Activated CD8-positive, alpha-beta T cell treated with anti-CD3 and anti-CD28 coated beads for 36 hours (primary cell): ENCODE measurements around the gene LYG2. TPM values are rescaled to one million over a fixed set of nuclear protein-coding genes. Genes with fewer than 3 reads are reported as not detected.
"Not testable (repeated sequence)": the region's sequence is repeated elsewhere in the genome, so short reads cannot be mapped to it uniquely, and the experiment has no call there.

Source experiments
- ATAC-seq: fragments of 200-7000 bp; cut with Tn5 transposase; one replicate; pipeline ENCODE4 v1.10.0; 2021; ENCODE audit warnings: mild to moderate bottlenecking, moderate library complexity
- CTCF ChIA-PET: fragments of 350-600 bp; sonication (Branson Sonifier 250); formaldehyde crosslinking; loops from one replicate; lab custom pipeline; 2021; ENCODE audit warnings: antibody characterized with exemption; lab: Charles Lee
- POLR2A ChIA-PET: fragments of 350-600 bp; sonication (Branson Sonifier 250); formaldehyde crosslinking; loops from one replicate; lab custom pipeline; 2021; ENCODE audit warnings: antibody characterized with exemption; lab: Charles Lee
- DNase-seq: peaks from one replicate; pipeline ENCODE4 v3.0.0-alpha.2; 2020
- H3K27ac Mint-ChIP-seq: one replicate; pipeline ENCODE4 v1.8.0; 2021; ENCODE audit warnings: mild to moderate bottlenecking, mixed read lengths
- H3K27me3 Mint-ChIP-seq: one replicate; pipeline ENCODE4 v1.8.0; 2021; ENCODE audit warnings: mixed read lengths
- H3K36me3 Mint-ChIP-seq: one replicate; pipeline ENCODE4 v1.8.0; 2021; ENCODE audit warnings: low read depth, mixed read lengths
- H3K4me1 Mint-ChIP-seq: one replicate; pipeline ENCODE4 v1.8.0; 2021; ENCODE audit warnings: low read depth, mixed read lengths
- H3K4me3 Mint-ChIP-seq: one replicate; pipeline ENCODE4 v1.8.0; 2021; ENCODE audit warnings: mild to moderate bottlenecking, moderate library complexity, mixed read lengths
- H3K9me3 Mint-ChIP-seq: one replicate; pipeline ENCODE4 v1.8.0; 2021; ENCODE audit warnings: mixed read lengths
- intact Hi-C: fragments of 100-400 bp; cut with micrococcal nuclease; formaldehyde crosslinking; loops from one replicate; pipeline ENCODE4 v1.10.0; 2022
- total RNA-seq, 2 experiments: library from RNA; stranded (reverse); gene quantifications; one replicate each; pipeline ENCODE4 v1.2.3, GENCODE V29; 2021
- TF ChIP-seq, protein P1 (sequence below): fragments of 200-600 bp; IDR thresholded peaks from one replicate; pipeline ENCODE4 v1.8.0; 2022; ENCODE audit warnings: antibody characterized with exemption, mild to moderate bottlenecking

Gene LYG2, protein sequence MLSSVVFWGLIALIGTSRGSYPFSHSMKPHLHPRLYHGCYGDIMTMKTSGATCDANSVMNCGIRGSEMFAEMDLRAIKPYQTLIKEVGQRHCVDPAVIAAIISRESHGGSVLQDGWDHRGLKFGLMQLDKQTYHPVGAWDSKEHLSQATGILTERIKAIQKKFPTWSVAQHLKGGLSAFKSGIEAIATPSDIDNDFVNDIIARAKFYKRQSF
- not detected for total RNA-seq

DNA sequence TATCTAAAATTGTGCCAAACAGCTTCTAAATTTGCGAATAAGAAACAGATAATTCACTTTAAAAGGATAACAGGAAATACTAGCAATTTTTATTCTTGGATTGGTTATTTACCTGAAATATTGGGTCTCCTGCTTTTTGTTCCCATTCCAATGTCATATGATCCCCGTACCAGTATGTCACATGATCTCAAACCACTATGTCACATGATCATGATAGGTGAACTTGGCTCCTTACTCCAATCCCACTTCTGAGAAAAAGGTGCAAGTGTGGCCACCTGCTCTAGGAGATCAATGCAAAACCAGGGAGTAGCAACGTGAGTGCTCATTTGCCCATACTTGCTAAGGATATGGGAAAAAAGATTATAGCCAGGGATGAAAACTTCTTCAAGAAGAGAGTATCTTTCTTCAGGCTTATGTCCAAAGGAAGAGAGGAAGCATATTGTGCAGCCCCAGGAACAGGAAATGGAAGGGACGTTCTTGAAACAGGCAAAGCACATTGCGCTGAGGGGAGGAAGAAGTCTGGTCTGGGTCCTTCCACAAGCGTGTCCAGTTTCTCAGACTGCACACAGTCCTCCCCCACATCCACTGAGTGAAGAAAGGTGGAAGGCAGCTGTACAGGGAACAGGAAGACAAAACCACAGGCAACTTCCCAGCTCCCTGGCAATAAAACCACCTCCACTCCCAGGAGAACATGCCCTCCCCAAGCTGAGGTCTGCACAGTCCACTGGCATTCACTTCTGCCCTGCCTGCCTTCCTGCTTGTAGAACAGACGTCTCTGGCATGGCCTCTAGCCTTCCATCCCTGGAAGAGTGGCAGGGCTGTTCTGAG, at the start of gene LYG2:
Gene LYG2, minus strand, starts transcription at position 176 of the 828 bp plus-strand sequence. CDS start 1,406 bp downstream, outside the sequence.
- no peaks in the 10 kb centered on the region for H3K36me3 Mint-ChIP-seq
- no peak within 1 kb of the TSS for H3K4me3 Mint-ChIP-seq
- ATAC-seq, result no peak
- H3K4me1 Mint-ChIP-seq, result no peaks in the 10 kb centered on the region
- H3K9me3 Mint-ChIP-seq, result no peaks in the 10 kb centered on the region
- ChIA-PET POLR2A (no interaction called here), CTCF (no interaction called here)
- intact Hi-C loops, result no loop called here
- TF ChIP-seq, protein P1, sequence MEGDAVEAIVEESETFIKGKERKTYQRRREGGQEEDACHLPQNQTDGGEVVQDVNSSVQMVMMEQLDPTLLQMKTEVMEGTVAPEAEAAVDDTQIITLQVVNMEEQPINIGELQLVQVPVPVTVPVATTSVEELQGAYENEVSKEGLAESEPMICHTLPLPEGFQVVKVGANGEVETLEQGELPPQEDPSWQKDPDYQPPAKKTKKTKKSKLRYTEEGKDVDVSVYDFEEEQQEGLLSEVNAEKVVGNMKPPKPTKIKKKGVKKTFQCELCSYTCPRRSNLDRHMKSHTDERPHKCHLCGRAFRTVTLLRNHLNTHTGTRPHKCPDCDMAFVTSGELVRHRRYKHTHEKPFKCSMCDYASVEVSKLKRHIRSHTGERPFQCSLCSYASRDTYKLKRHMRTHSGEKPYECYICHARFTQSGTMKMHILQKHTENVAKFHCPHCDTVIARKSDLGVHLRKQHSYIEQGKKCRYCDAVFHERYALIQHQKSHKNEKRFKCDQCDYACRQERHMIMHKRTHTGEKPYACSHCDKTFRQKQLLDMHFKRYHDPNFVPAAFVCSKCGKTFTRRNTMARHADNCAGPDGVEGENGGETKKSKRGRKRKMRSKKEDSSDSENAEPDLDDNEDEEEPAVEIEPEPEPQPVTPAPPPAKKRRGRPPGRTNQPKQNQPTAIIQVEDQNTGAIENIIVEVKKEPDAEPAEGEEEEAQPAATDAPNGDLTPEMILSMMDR, result no peak
- no peak for DNase-seq
- no peak within 1 kb of the TSS for H3K27ac Mint-ChIP-seq
- H3K27me3 Mint-ChIP-seq, result no peaks in the 10 kb centered on the region

DNA sequence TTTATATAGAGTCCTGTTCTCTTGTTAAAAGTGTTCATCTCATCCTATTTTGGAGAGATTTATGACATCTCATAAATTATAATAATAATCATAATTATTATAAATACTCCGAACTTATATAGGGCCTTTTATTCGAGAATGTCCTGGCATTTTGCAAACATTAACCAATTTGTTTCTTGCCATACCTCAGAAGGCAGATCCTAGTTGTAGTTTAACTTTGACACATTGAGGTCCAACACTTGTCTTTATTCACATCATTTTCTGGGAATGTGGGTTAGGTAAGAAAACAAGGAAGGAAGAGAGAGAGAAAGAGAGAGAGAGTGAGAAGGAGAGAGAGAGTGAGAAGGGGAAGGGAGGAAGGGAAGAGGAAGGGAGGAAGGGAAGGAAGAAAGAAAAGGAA, 45.6 kb upstream of the LYG2 start, which contains the start of gene LYG1:
Gene LYG1, minus strand, starts transcription at position 101 of the 400 bp plus-strand sequence. CDS start 5,527 bp downstream, outside the sequence.
- CTCF ChIA-PET, intact Hi-C loops: not testable (repeated sequence)

DNA sequence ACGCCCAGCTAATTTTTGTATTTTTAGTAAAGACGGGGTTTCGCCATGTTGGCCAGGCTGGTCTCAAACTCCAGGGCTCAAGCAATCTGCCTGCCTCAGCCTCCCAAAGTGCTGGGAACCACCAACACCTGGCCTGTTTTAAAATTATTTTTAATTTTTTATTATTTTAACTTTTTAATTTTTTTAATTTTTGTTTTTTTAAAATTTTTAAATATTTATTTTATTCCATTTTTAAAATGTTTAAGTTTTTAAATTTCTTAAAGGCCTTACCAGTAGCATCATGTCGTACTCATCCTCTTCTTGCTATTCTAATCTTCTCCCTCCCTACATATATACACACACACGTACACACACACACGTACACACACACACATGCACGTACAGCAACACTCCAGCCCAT, 44.1 kb upstream of the LYG2 start:
- CTCF ChIA-PET, result no interaction called here
- peaks cover 5% of the 10 kb centered on the region for H3K36me3 Mint-ChIP-seq
- intact Hi-C loops, result no loop called here

More for the DNA sequence above, 45.6 kb upstream of the LYG2 start, which contains the start of gene LYG1:
- H3K9me3 Mint-ChIP-seq, ATAC-seq, H3K36me3 Mint-ChIP-seq, H3K4me3 Mint-ChIP-seq, DNase-seq, H3K27ac Mint-ChIP-seq, H3K27me3 Mint-ChIP-seq, H3K4me1 Mint-ChIP-seq, POLR2A ChIA-PET: not testable (repeated sequence)

DNA sequence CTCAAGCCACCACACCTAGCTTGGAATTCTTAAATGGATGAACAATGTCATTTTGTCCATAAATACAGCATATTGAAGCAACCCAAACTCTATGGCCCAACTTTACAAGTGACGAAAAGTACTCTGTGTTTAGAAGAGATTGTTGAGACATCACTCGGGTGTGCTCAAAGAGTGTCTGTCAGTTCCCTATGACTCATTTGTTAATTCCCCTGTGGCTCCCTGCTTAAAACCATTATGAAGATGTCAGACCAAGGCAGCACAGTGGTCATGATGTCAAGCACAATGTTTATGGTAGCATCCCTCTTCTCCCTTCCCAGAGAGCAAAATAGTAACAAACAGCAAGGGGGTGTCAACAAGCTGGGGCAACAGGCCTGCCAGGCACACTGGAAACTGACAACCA, 42.5 kb upstream of the LYG2 start:
- TF ChIP-seq, protein P1, result no peak
- H3K27me3 Mint-ChIP-seq, result no peaks in the 10 kb centered on the region
- no peaks in the 10 kb centered on the region for H3K4me1 Mint-ChIP-seq
- ChIA-PET POLR2A (no interaction called here), CTCF (no interaction called here)
- intact Hi-C loops, result no loop called here
- no peak overlapping the region for H3K4me3 Mint-ChIP-seq
- H3K27ac Mint-ChIP-seq, result no peak overlapping the region
- peaks cover 5% of the 10 kb centered on the region for H3K36me3 Mint-ChIP-seq
- DNase-seq (no peak), ATAC-seq (no peak)
- peaks cover 3% of the 10 kb centered on the region for H3K9me3 Mint-ChIP-seq

More for the DNA sequence above, 44.1 kb upstream of the LYG2 start:
- H3K27ac Mint-ChIP-seq, result no peak overlapping the region
- no peaks in the 10 kb centered on the region for H3K27me3 Mint-ChIP-seq
- TF ChIP-seq, protein P1, result no peak
- DNase-seq, result no peak
- H3K4me1 Mint-ChIP-seq, result no peaks in the 10 kb centered on the region
- no peak overlapping the region for H3K4me3 Mint-ChIP-seq
- ATAC-seq, result no peak
- POLR2A ChIA-PET, result interaction anchor here (0.9 kb wide), 1 partner anchor 38 kb away, joined by 3 read pairs; no protein-coding TSS in a partner anchor
- H3K9me3 Mint-ChIP-seq, result peaks cover 3% of the 10 kb centered on the region

DNA sequence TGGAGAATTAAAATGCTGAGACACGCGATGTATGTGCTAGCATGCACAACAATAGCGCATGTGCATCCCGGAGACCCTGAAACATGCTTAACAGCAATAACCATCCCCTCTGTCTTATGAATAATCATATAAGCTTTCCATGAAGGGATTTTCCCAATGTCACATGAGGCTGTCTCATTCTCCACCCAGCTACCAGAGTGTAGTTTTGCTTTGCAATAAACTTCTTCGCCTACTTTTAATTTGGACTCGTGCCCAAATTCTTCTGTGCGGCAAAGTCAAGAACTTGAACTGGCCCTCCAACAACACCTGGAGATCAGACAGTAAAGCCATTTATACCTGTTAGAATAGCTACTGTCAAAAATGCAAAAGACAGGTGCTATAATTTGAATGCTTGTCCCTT, 30.1 kb upstream of the LYG2 start:
- H3K4me1 Mint-ChIP-seq, result no peaks in the 10 kb centered on the region
- peaks cover 2% of the 10 kb centered on the region for H3K36me3 Mint-ChIP-seq
- no peaks in the 10 kb centered on the region for H3K27me3 Mint-ChIP-seq

More for the DNA sequence above, 30.1 kb upstream of the LYG2 start:
- POLR2A ChIA-PET, result no interaction called here
- no peak for DNase-seq
- CTCF ChIA-PET, result no interaction called here
- Mint-ChIP-seq H3K27ac (no peak overlapping the region), H3K4me3 (no peak overlapping the region), H3K9me3 (peaks cover under 1% of the 10 kb centered on the region)
- TF ChIP-seq, protein P1, result no peak
- intact Hi-C loops, result no loop called here
- no peak for ATAC-seq
